Panc1 (cell line): ENCODE measurements around the gene DCHS1. TPM values are rescaled to one million over a fixed set of nuclear protein-coding genes. Genes with fewer than 3 reads are reported as not detected.

Experiments
- ATAC-seq: fragments of 200-7000 bp; cut with Tn5 transposase; 2 replicates; pipeline ENCODE4 v1.9.1; 2020; ENCODE audit warnings: mild to moderate bottlenecking, moderate library complexity
- BruUV-seq: library from RNA; stranded (reverse); fragments of 400-500 nt; replicated peaks from 2 replicates; lab custom pipeline; 2021; lab: Mats Ljungman, UMichigan
- CTCF ChIA-PET: fragments of 300-600 bp; sonication (Branson Sonifier 250); formaldehyde crosslinking; loops from one replicate; lab custom pipeline; 2022; ENCODE audit warnings: antibody characterized with exemption; lab: Charles Lee
- POLR2A ChIA-PET: fragments of 300-600 bp; sonication (Branson Sonifier 250); formaldehyde crosslinking; loops from one replicate; lab custom pipeline; 2022; ENCODE audit warnings: antibody characterized with exemption; lab: Charles Lee
- DNase-seq: peaks from one replicate; pipeline ENCODE4 v3.0.0-alpha.2; 2010; ENCODE audit warnings: low read depth, low spot score
- H3K27ac ChIP-seq: 2 replicates; pipeline ENCODE4 v1.5.1; 2011; ENCODE audit warnings: mild to moderate bottlenecking, low read length, inconsistent platforms
- H3K27me3 ChIP-seq: fragments of 200-500 bp; sonication (Bioruptor generic); 2 replicates; pipeline ENCODE4 v1.6.0; 2014; ENCODE audit warnings: low read length, inconsistent platforms; ENCODE audit not compliant: control insufficient read depth, insufficient read depth
- H3K36me3 ChIP-seq: fragments of 200-500 bp; sonication (Bioruptor generic); 2 replicates; pipeline ENCODE4 v1.5.1; 2014; ENCODE audit warnings: inconsistent platforms, mild to moderate bottlenecking, low read length, moderate library complexity; ENCODE audit not compliant: control insufficient read depth, insufficient read depth
- H3K4me1 ChIP-seq: 2 replicates; pipeline ENCODE4 v1.5.1; 2011; ENCODE audit warnings: inconsistent platforms, mild to moderate bottlenecking, low read length, moderate library complexity; ENCODE audit not compliant: control insufficient read depth, insufficient read depth
- H3K4me3 ChIP-seq, 2 experiments: 2 replicates each; pipeline ENCODE4 v1.5.1; 2011 to 2012; ENCODE audit warnings: low read depth in 2 of 2, low read length in 2 of 2, mild to moderate bottlenecking in 2 of 2, inconsistent platforms in 1 of 2, moderate library complexity in 1 of 2
- H3K9me3 ChIP-seq: fragments of 200-500 bp; sonication (Bioruptor generic); 2 replicates; pipeline ENCODE4 v1.5.1; 2014; ENCODE audit warnings: low read depth, mild to moderate bottlenecking, inconsistent platforms, low read length, moderate library complexity; ENCODE audit not compliant: control insufficient read depth, insufficient read depth
- CTCF ChIP-seq: fragments of 450-650 bp; IDR thresholded peaks from 2 replicates; pipeline ENCODE4 v1.5.1; 2017; ENCODE audit warnings: mild to moderate bottlenecking
- POLR2AphosphoS5 ChIP-seq: IDR thresholded peaks from 2 replicates; pipeline ENCODE4 v1.6.1; 2012; ENCODE audit warnings: mild to moderate bottlenecking, low read depth, low read length, moderate library complexity
- REST ChIP-seq, 2 experiments: IDR thresholded peaks; 2 replicates each; pipeline ENCODE4 v1.6.1; 2011 to 2012; ENCODE audit warnings: low read depth in 2 of 2, control low read depth in 1 of 2, low read length in 1 of 2, mild to moderate bottlenecking in 1 of 2, moderate library complexity in 1 of 2; ENCODE audit not compliant: insufficient read depth in 1 of 2
- SIN3A ChIP-seq: IDR thresholded peaks from 2 replicates; pipeline ENCODE4 v1.6.1; 2012; ENCODE audit warnings: low read depth, mild to moderate bottlenecking, low read length, moderate library complexity, borderline replicate concordance; ENCODE audit not compliant: insufficient read depth
- TCF7L2 ChIP-seq: IDR thresholded peaks from 2 replicates; pipeline ENCODE4 v1.6.1; 2011; ENCODE audit warnings: mild to moderate bottlenecking, low read depth, low read length, inconsistent platforms
- in situ Hi-C: cut with HindIII; loops from 2 replicates; pipeline ENCODE4 v1.10.0; 2016; ENCODE audit warnings: low sequenced_read_pairs, low pct_unique_long_range_greater_than_20kb
- intact Hi-C: fragments of 100-400 bp; cut with micrococcal nuclease; formaldehyde crosslinking; loops from one replicate; pipeline ENCODE4 v1.10.0; 2022; ENCODE audit not compliant: unreplicated experiment
- total RNA-seq: library from RNA; stranded (reverse); gene quantifications from one replicate; pipeline ENCODE4 v1.2.1, GENCODE V29; 2021; ENCODE audit not compliant: unreplicated experiment

DCHS1 gene
- total RNA-seq, 1 experiment from 2014 or later = 2.2 TPM

- no peaks in the 10 kb centered on the region for H3K9me3 ChIP-seq
- ChIA-PET POLR2A (no interaction called here), CTCF (no interaction called here)
- TF ChIP-seq SIN3A (no peak), TCF7L2 (no peak), CTCF (no peak), POLR2AphosphoS5 (no peak), REST (IDR thresholded peaks at IDR 0.05; ENCODE audit: insufficient read depth in 1 of 2, low read depth in 2 of 2, low read length in 1 of 2) (no peak)
- in situ Hi-C loops = no loop called here
- peaks cover 3% of the 10 kb centered on the region for H3K4me1 ChIP-seq
- no peaks in the 10 kb centered on the region for H3K36me3 ChIP-seq
- no TSS peak for BruUV-seq
- intact Hi-C loops = no loop called here
- H3K27me3 ChIP-seq = no peaks in the 10 kb centered on the region; the same call in 1 of the 2 replicates
- H3K27ac ChIP-seq = no peak overlapping the region
- H3K4me3 ChIP-seq = no peak overlapping the region
- DNase-seq (no peak), ATAC-seq (no peak)
These were observed 31.9 kb downstream of the DCHS1 start for GRCh38 chr11:6623391-6624363.

- no peak for DNase-seq
- no peaks in the 10 kb centered on the region for H3K36me3 ChIP-seq
- TF ChIP-seq SIN3A (no peak), POLR2AphosphoS5 (no peak)
- no peak overlapping the region for H3K4me3 ChIP-seq
- no TSS peak for BruUV-seq
- no peak for ATAC-seq
- no peaks in the 10 kb centered on the region for H3K27me3 ChIP-seq
- ChIA-PET POLR2A (no interaction called here), CTCF (no interaction called here)
- intact Hi-C loops (no loop called here), in situ Hi-C loops (no loop called here)
- no peak overlapping the region for H3K27ac ChIP-seq
- H3K9me3 ChIP-seq = no peaks in the 10 kb centered on the region
- peaks cover 12% of the 10 kb centered on the region for H3K4me1 ChIP-seq
These were observed 33.1 kb downstream of the DCHS1 start for GRCh38 chr11:6622261-6623171.
